Spinal cord (tissue), 10 donors: Measurements from ENCODE around the gene TMC6. TPM values are rescaled to one million over a fixed set of nuclear protein-coding genes. Genes with fewer than 3 reads are reported as not detected.

Experiments
- DNase-seq, 6 donors: peaks; one replicate each; pipeline versions ENCODE4 v3.0.0 to v3.0.0-alpha.2; 2013 to 2015; ENCODE audit warnings: low spot score in 6 of 6, low read depth in 4 of 6
- H3K27ac ChIP-seq: one replicate; pipeline ENCODE4 v1.5.1; 2013; ENCODE audit warnings: low read depth, low read length, control low read depth
- H3K27me3 ChIP-seq: one replicate; pipeline ENCODE4 v1.6.1; 2013; ENCODE audit warnings: low read length; ENCODE audit not compliant: control insufficient read depth, insufficient read depth
- H3K36me3 ChIP-seq: one replicate; pipeline ENCODE4 v1.6.1; 2013; ENCODE audit warnings: low read length; ENCODE audit not compliant: control insufficient read depth, insufficient read depth
- H3K4me1 ChIP-seq: one replicate; pipeline ENCODE4 v1.6.1; 2013; ENCODE audit warnings: low read length; ENCODE audit not compliant: control insufficient read depth, insufficient read depth
- H3K4me3 ChIP-seq: one replicate; pipeline ENCODE4 v1.5.1; 2013; ENCODE audit warnings: low read depth, low read length, control low read depth
- H3K9me3 ChIP-seq: one replicate; pipeline ENCODE4 v1.6.1; 2013; ENCODE audit warnings: low read length; ENCODE audit not compliant: control insufficient read depth, insufficient read depth
- WGBS: methylation state at CpG from one replicate; pipeline ENCODE4 v1.1.5; 2013; ENCODE audit warnings: missing lambda C conversion rate; ENCODE audit not compliant: insufficient coverage; 5-methylcytosine and 5-hydroxymethylcytosine counted together
- polyA plus RNA-seq, 2 donors: library from polyadenylated mRNA; unstranded; fragments of 120-200 nt; gene quantifications; one replicate each; pipeline ENCODE4 v1.2.1, GENCODE V29; 2013; ENCODE audit not compliant: insufficient read length in 2 of 2
- total RNA-seq, 2 donors: library from RNA; depleted of rRNA in 1 of 2; stranded (reverse); fragments of 120-200 nt in 1 of 2; fragments of >200 nt in 1 of 2; gene quantifications; one replicate each; pipeline versions ENCODE4 v1.2.3 to v1.2.4, GENCODE V29; 2013 to 2014
- donor health status: healthy.

TMC6 gene
- total and polyA plus RNA-seq, 4 donors = 15.2 to 33.4 (median 24.8) TPM

- WGBS = 71% methylated on average over 9 of the region's 9 CpGs
- no peak for DNase-seq
- Histone ChIP-seq H3K4me3 (no peak overlapping the region), H3K9me3 (no peaks in the 10 kb centered on the region), H3K27me3 (peaks cover 47% of the 10 kb centered on the region), H3K4me1 (peaks cover 32% of the 10 kb centered on the region), H3K27ac (no peak overlapping the region), H3K36me3 (no peaks in the 10 kb centered on the region)
These were observed 6.4 kb upstream of the TMC6 start for GRCh38 chr17:78134899-78135385.

- Histone ChIP-seq H3K4me1 (peaks cover 39% of the 10 kb centered on the region), H3K4me3 (no peak overlapping the region), H3K9me3 (no peaks in the 10 kb centered on the region), H3K27me3 (peaks cover 54% of the 10 kb centered on the region), H3K36me3 (no peaks in the 10 kb centered on the region), H3K27ac (no peak overlapping the region)
- WGBS = 55% methylated on average over 39 of the region's 39 CpGs
- DNase-seq = peak in 1 of 6 donors; percentile 23
These were observed 5.7 kb upstream of the TMC6 start for GRCh38 chr17:78133971-78134898.

GRCh38 chr17:78133179-78133951 is 4.8 kb upstream of the TMC6 start:
- Histone ChIP-seq H3K27ac (no peak overlapping the region), H3K4me3 (no peak overlapping the region), H3K4me1 (peaks cover 45% of the 10 kb centered on the region), H3K9me3 (no peaks in the 10 kb centered on the region), H3K27me3 (peaks cover 60% of the 10 kb centered on the region), H3K36me3 (no peaks in the 10 kb centered on the region)
- WGBS = 89% methylated on average over 30 of the region's 30 CpGs
- no peak for DNase-seq

- Histone ChIP-seq H3K4me1 (peaks cover 51% of the 10 kb centered on the region), H3K9me3 (no peaks in the 10 kb centered on the region), H3K27me3 (peaks cover 66% of the 10 kb centered on the region), H3K4me3 (no peak overlapping the region), H3K36me3 (no peaks in the 10 kb centered on the region), H3K27ac (no peak overlapping the region)
- 89% methylated on average over 8 of the region's 9 CpGs for WGBS
- no peak for DNase-seq
These were observed 4.2 kb upstream of the TMC6 start for GRCh38 chr17:78132767-78133178.

- DNase-seq = no peak
- Histone ChIP-seq H3K4me3 (no peak overlapping the region), H3K4me1 (peaks cover 52% of the 10 kb centered on the region), H3K9me3 (no peaks in the 10 kb centered on the region), H3K36me3 (no peaks in the 10 kb centered on the region), H3K27ac (no peak overlapping the region), H3K27me3 (peaks cover 70% of the 10 kb centered on the region)
- WGBS = 14% methylated on average over 37 of the region's 38 CpGs
These were observed 3.6 kb upstream of the TMC6 start for GRCh38 chr17:78132084-78132676.

GRCh38 chr17:78131172-78132083 is 2.9 kb upstream of the TMC6 start:
- H3K27ac ChIP-seq = no peak overlapping the region
- peaks cover 70% of the 10 kb centered on the region for H3K27me3 ChIP-seq
- no peaks in the 10 kb centered on the region for H3K36me3 ChIP-seq
- peaks cover 59% of the 10 kb centered on the region for H3K4me1 ChIP-seq
- no peaks in the 10 kb centered on the region for H3K9me3 ChIP-seq
- DNase-seq = no peak
- 13% methylated on average over 71 of the region's 74 CpGs for WGBS
- peak overlapping the region; percentile 12 for H3K4me3 ChIP-seq

- H3K36me3 ChIP-seq = peaks cover 6% of the 10 kb centered on the region
- H3K9me3 ChIP-seq = no peaks in the 10 kb centered on the region
- peaks cover 70% of the 10 kb centered on the region for H3K27me3 ChIP-seq
- no peak for DNase-seq
- H3K4me1 ChIP-seq = peaks cover 67% of the 10 kb centered on the region
- peak within 1 kb of the TSS; percentile 12 for H3K4me3 ChIP-seq
- H3K27ac ChIP-seq = no peak within 1 kb of the TSS
- 82% methylated on average over 10 of the region's 10 CpGs for WGBS
These were observed 2.0 kb upstream of the TMC6 start, which contains the start of gene TMC8 for GRCh38 chr17:78130437-78131101. TSS of gene TMC8 (plus strand) at chr17:78130771. CDS start at chr17:78131589, 818 bp downstream.

GRCh38 chr17:78130090-78130436 is 1.5 kb upstream of the TMC6 start:
- Histone ChIP-seq H3K36me3 (peaks cover 11% of the 10 kb centered on the region), H3K27ac (no peak overlapping the region), H3K9me3 (no peaks in the 10 kb centered on the region), H3K27me3 (peaks cover 69% of the 10 kb centered on the region), H3K4me1 (peaks cover 72% of the 10 kb centered on the region), H3K4me3 (no peak overlapping the region)
- 88% methylated on average over 3 of the region's 5 CpGs for WGBS
- no peak for DNase-seq
